GM12878 (cell line): ENCODE measurements around the gene DGLUCY.

Experiments
- POLR2A ChIP-seq: IDR thresholded peaks from 2 replicates; pipeline ENCODE4 v1.6.1; 2011; ENCODE audit warnings: low read depth, mild to moderate bottlenecking, low read length
- ZZZ3 ChIP-seq: IDR thresholded peaks from 2 replicates; pipeline ENCODE4 v1.6.1; 2011; ENCODE audit warnings: low read depth; ENCODE audit not compliant: control insufficient read depth, insufficient read length

- TF ChIP-seq ZZZ3 (no peak), POLR2A (no peak)
Observed at GRCh38 chr14:91232052-91232451, 118.2 kb downstream of the DGLUCY start.
